Measurements from ENCODE around the gene PRKCZ.
"Not testable (repeated sequence)": the region's sequence is repeated elsewhere in the genome, so short reads cannot be mapped to it uniquely, and the experiment has no call there.

The PRKCZ gene

GRCh38 chr1:2133039-2133878 is 83.0 kb downstream of the PRKCZ start:
- peak overlapping the region; percentile 71 for H3K27ac Mint-ChIP-seq
- peak; percentile 96 for DNase-seq (ENCODE audit: low spot score)
- H3K4me3 Mint-ChIP-seq, result peak overlapping the region; percentile 78
- no peaks in the 10 kb centered on the region for H3K36me3 Mint-ChIP-seq (ENCODE audit: low read depth)
- no peaks in the 10 kb centered on the region for H3K9me3 Mint-ChIP-seq
- peaks cover 4% of the 10 kb centered on the region for H3K4me1 Mint-ChIP-seq (ENCODE audit: low read depth)
- H3K27me3 Mint-ChIP-seq (ENCODE audit: low read depth), result no peaks in the 10 kb centered on the region

- Mint-ChIP-seq H3K4me1 (ENCODE audit: low read depth) (peaks cover 4% of the 10 kb centered on the region), H3K9me3 (no peaks in the 10 kb centered on the region), H3K36me3 (ENCODE audit: low read depth) (no peaks in the 10 kb centered on the region), H3K27ac (no peak overlapping the region), H3K27me3 (ENCODE audit: low read depth) (no peaks in the 10 kb centered on the region), H3K4me3 (no peak overlapping the region)
- no peak for DNase-seq (ENCODE audit: low spot score)
These were observed 83.6 kb downstream of the PRKCZ start for GRCh38 chr1:2133879-2134215.

GRCh38 chr1:2134266-2134620 is 84.0 kb downstream of the PRKCZ start:
- Mint-ChIP-seq H3K27me3 (ENCODE audit: low read depth) (no peaks in the 10 kb centered on the region), H3K4me1 (ENCODE audit: low read depth) (peaks cover 4% of the 10 kb centered on the region), H3K9me3 (no peaks in the 10 kb centered on the region), H3K36me3 (ENCODE audit: low read depth) (no peaks in the 10 kb centered on the region), H3K4me3 (peak overlapping the region; percentile 21), H3K27ac (no peak overlapping the region)
- no peak for DNase-seq (ENCODE audit: low spot score)

- DNase-seq (ENCODE audit: low spot score), result no peak
- Mint-ChIP-seq H3K4me3 (no peak overlapping the region), H3K36me3 (ENCODE audit: low read depth) (no peaks in the 10 kb centered on the region), H3K9me3 (no peaks in the 10 kb centered on the region), H3K27me3 (ENCODE audit: low read depth) (no peaks in the 10 kb centered on the region), H3K4me1 (ENCODE audit: low read depth) (peaks cover 4% of the 10 kb centered on the region), H3K27ac (no peak overlapping the region)
These were observed 84.6 kb downstream of the PRKCZ start for GRCh38 chr1:2134621-2135307.

- Mint-ChIP-seq H3K36me3 (ENCODE audit: low read depth) (no peaks in the 10 kb centered on the region), H3K27me3 (ENCODE audit: low read depth) (no peaks in the 10 kb centered on the region), H3K9me3 (no peaks in the 10 kb centered on the region), H3K4me3 (no peak overlapping the region), H3K27ac (no peak overlapping the region), H3K4me1 (ENCODE audit: low read depth) (peaks cover 6% of the 10 kb centered on the region)
- no peak for DNase-seq (ENCODE audit: low spot score)
These were observed 85.2 kb downstream of the PRKCZ start for GRCh38 chr1:2135441-2135841.

GRCh38 chr1:2135941-2136340 is 85.7 kb downstream of the PRKCZ start:
- Mint-ChIP-seq H3K4me1 (ENCODE audit: low read depth) (peaks cover 6% of the 10 kb centered on the region), H3K4me3 (no peak overlapping the region), H3K27ac (peak overlapping the region; percentile 37), H3K9me3 (no peaks in the 10 kb centered on the region), H3K27me3 (ENCODE audit: low read depth) (no peaks in the 10 kb centered on the region), H3K36me3 (ENCODE audit: low read depth) (no peaks in the 10 kb centered on the region)
- DNase-seq (ENCODE audit: low spot score), result no peak

GRCh38 chr1:2136386-2137235 is 86.4 kb downstream of the PRKCZ start:
- H3K27ac Mint-ChIP-seq, result no peak overlapping the region
- H3K27me3 Mint-ChIP-seq (ENCODE audit: low read depth), result no peaks in the 10 kb centered on the region
- H3K4me1 Mint-ChIP-seq (ENCODE audit: low read depth), result peaks cover 6% of the 10 kb centered on the region
- no peaks in the 10 kb centered on the region for H3K36me3 Mint-ChIP-seq (ENCODE audit: low read depth)
- H3K9me3 Mint-ChIP-seq, result no peaks in the 10 kb centered on the region
- no peak for DNase-seq (ENCODE audit: low spot score)
- no peak overlapping the region for H3K4me3 Mint-ChIP-seq

- Mint-ChIP-seq H3K27ac (no peak overlapping the region), H3K36me3 (ENCODE audit: low read depth) (no peaks in the 10 kb centered on the region), H3K4me3 (no peak overlapping the region), H3K27me3 (ENCODE audit: low read depth) (no peaks in the 10 kb centered on the region), H3K4me1 (ENCODE audit: low read depth) (peaks cover 6% of the 10 kb centered on the region), H3K9me3 (no peaks in the 10 kb centered on the region)
- DNase-seq (ENCODE audit: low spot score), result no peak
These were observed 87.3 kb downstream of the PRKCZ start for GRCh38 chr1:2137257-2138121.

- not testable (repeated sequence) for H3K9me3 Mint-ChIP-seq; H3K4me3 Mint-ChIP-seq; DNase-seq (ENCODE audit: low spot score); H3K27me3 Mint-ChIP-seq (ENCODE audit: low read depth); H3K4me1 Mint-ChIP-seq (ENCODE audit: low read depth); H3K27ac Mint-ChIP-seq; H3K36me3 Mint-ChIP-seq (ENCODE audit: low read depth)
These were observed 88.9 kb downstream of the PRKCZ start for GRCh38 chr1:2139156-2139555.

GRCh38 chr1:2141025-2141424 is 90.8 kb downstream of the PRKCZ start:
- Mint-ChIP-seq H3K4me3 (no peak overlapping the region), H3K27ac (no peak overlapping the region), H3K27me3 (ENCODE audit: low read depth) (no peaks in the 10 kb centered on the region), H3K9me3 (no peaks in the 10 kb centered on the region), H3K4me1 (ENCODE audit: low read depth) (peaks cover 2% of the 10 kb centered on the region), H3K36me3 (ENCODE audit: low read depth) (no peaks in the 10 kb centered on the region)
- no peak for DNase-seq (ENCODE audit: low spot score)

- Mint-ChIP-seq H3K9me3 (no peaks in the 10 kb centered on the region), H3K27me3 (ENCODE audit: low read depth) (no peaks in the 10 kb centered on the region), H3K4me1 (ENCODE audit: low read depth) (peaks cover 2% of the 10 kb centered on the region), H3K4me3 (no peak overlapping the region), H3K36me3 (ENCODE audit: low read depth) (no peaks in the 10 kb centered on the region), H3K27ac (no peak overlapping the region)
- DNase-seq (ENCODE audit: low spot score), result no peak
These were observed 93.7 kb downstream of the PRKCZ start for GRCh38 chr1:2143814-2144500.

GRCh38 chr1:2144501-2145090 is 94.4 kb downstream of the PRKCZ start:
- Mint-ChIP-seq H3K36me3 (ENCODE audit: low read depth) (no peaks in the 10 kb centered on the region), H3K9me3 (no peaks in the 10 kb centered on the region), H3K27ac (no peak overlapping the region), H3K4me3 (no peak overlapping the region), H3K27me3 (ENCODE audit: low read depth) (no peaks in the 10 kb centered on the region), H3K4me1 (ENCODE audit: low read depth) (peaks cover 2% of the 10 kb centered on the region)
- DNase-seq (ENCODE audit: low spot score), result no peak
